Fibroblast of lung (primary cell): Measurements from ENCODE around the gene DBH. TPM values are rescaled to one million over a fixed set of nuclear protein-coding genes. Genes with fewer than 3 reads are reported as not detected.

Experiments used
- DNase-seq, 2 donors: peaks; one replicate each; pipeline versions ENCODE4 v3.0.0 to v3.0.0-alpha.2; 2010; ENCODE audit warnings: low read depth in 2 of 2
- H2AFZ ChIP-seq: 2 replicates; pipeline ENCODE4 v1.5.1; 2012; ENCODE audit warnings: low read length, control low read depth, inconsistent platforms
- H3K27ac ChIP-seq: 2 replicates; pipeline ENCODE4 v1.5.1; 2011; ENCODE audit warnings: low read length, control low read depth; ENCODE audit not compliant: insufficient read depth
- H3K27me3 ChIP-seq: 2 replicates; pipeline ENCODE4 v1.5.1; 2011; ENCODE audit warnings: mild to moderate bottlenecking, low read length; ENCODE audit not compliant: control insufficient read depth, insufficient read depth
- H3K36me3 ChIP-seq: 2 replicates; pipeline ENCODE4 v1.5.1; 2011; ENCODE audit warnings: low read length; ENCODE audit not compliant: control insufficient read depth, insufficient read depth
- H3K4me1 ChIP-seq: 2 replicates; pipeline ENCODE4 v1.5.1; 2011; ENCODE audit warnings: low read length; ENCODE audit not compliant: control insufficient read depth, insufficient read depth; ENCODE audit errors: extremely low read depth
- H3K4me2 ChIP-seq: 2 replicates; pipeline ENCODE4 v1.5.1; 2011; ENCODE audit warnings: low read length, control low read depth; ENCODE audit not compliant: insufficient read depth; ENCODE audit errors: extremely low read depth
- H3K4me3 ChIP-seq, 4 experiments: fragments of 200-600 bp in 1 of 4; sonication (generic) in 1 of 4; replicated peaks in 1 of 4; 2 replicates each; pipeline ENCODE4 v1.5.1; 2011 to 2016; ENCODE audit warnings: low read length in 4 of 4, low read depth in 3 of 4, mild to moderate bottlenecking in 3 of 4, control low read depth in 2 of 4, inconsistent platforms in 1 of 4, mixed read lengths in 1 of 4; ENCODE audit not compliant: insufficient read depth in 1 of 4; ENCODE audit errors: control extremely low read depth in 1 of 4
- H3K79me2 ChIP-seq: 2 replicates; pipeline ENCODE4 v1.5.1; 2012; ENCODE audit warnings: mild to moderate bottlenecking, low read length, inconsistent platforms; ENCODE audit not compliant: control insufficient read depth, insufficient read depth
- H3K9ac ChIP-seq: 2 replicates; pipeline ENCODE4 v1.5.1; 2011; ENCODE audit warnings: mild to moderate bottlenecking, low read length, control low read depth; ENCODE audit not compliant: insufficient read depth
- H3K9me3 ChIP-seq: 2 replicates; pipeline ENCODE4 v1.5.1; 2012; ENCODE audit warnings: low read depth, low read length; ENCODE audit not compliant: control insufficient read depth, insufficient read depth
- H4K20me1 ChIP-seq: 2 replicates; pipeline ENCODE4 v1.5.1; 2011; ENCODE audit warnings: low read length; ENCODE audit not compliant: control insufficient read depth, insufficient read depth; ENCODE audit errors: extremely low read depth
- EZH2 ChIP-seq: IDR thresholded peaks from 2 replicates; pipeline ENCODE4 v1.5.1; 2012; ENCODE audit warnings: low read length, control low read depth, mild to moderate bottlenecking; ENCODE audit errors: missing control alignments
- polyA plus RNA-seq, 2 donors: library from polyadenylated mRNA; depleted of rRNA in 1 of 2; stranded (reverse) in 1 of 2; unstranded in 1 of 2; fragments of >200 nt; gene quantifications; 2 replicates each; pipeline ENCODE4 v1.2.1, GENCODE V29; 2011 to 2012; ENCODE audit warnings: missing spikeins in 1 of 2
- total RNA-seq: library from RNA; depleted of rRNA; stranded (reverse); fragments of >200 nt; gene quantifications from 2 replicates; pipeline ENCODE4 v1.2.1, GENCODE V29; 2014
- TF ChIP-seq, protein P1 (sequence below), 2 donors: IDR thresholded peaks in 1 of 2; conservative IDR thresholded peaks in 1 of 2; 1 replicate in 1 of 2; 2 replicates in 1 of 2; pipeline ENCODE4 v1.5.1; 2011 to 2012; ENCODE audit warnings: low read length in 2 of 2, control low read depth in 1 of 2, inconsistent platforms in 1 of 2, low read depth in 1 of 2, mild to moderate bottlenecking in 1 of 2

The DBH gene
- total and polyA plus RNA-seq, 2 donors (not counting 1 experiment from before 2014, with no cell fraction given) = not detected

GRCh38 chr9:133631111-133631510, 5.1 kb upstream of the DBH start:
- Histone ChIP-seq H3K4me1 (no peaks in the 10 kb centered on the region), H4K20me1 (no peaks in the 10 kb centered on the region), H3K27ac (no peak overlapping the region), H3K4me2 (no peak overlapping the region), H2AFZ (no peak overlapping the region), H3K9ac (no peak overlapping the region), H3K36me3 (no peaks in the 10 kb centered on the region), H3K9me3 (no peaks in the 10 kb centered on the region), H3K79me2 (no peaks in the 10 kb centered on the region), H3K4me3 (no peak overlapping the region), H3K27me3 (peaks cover 4% of the 10 kb centered on the region)
- no peak for DNase-seq
- TF ChIP-seq, protein P1, sequence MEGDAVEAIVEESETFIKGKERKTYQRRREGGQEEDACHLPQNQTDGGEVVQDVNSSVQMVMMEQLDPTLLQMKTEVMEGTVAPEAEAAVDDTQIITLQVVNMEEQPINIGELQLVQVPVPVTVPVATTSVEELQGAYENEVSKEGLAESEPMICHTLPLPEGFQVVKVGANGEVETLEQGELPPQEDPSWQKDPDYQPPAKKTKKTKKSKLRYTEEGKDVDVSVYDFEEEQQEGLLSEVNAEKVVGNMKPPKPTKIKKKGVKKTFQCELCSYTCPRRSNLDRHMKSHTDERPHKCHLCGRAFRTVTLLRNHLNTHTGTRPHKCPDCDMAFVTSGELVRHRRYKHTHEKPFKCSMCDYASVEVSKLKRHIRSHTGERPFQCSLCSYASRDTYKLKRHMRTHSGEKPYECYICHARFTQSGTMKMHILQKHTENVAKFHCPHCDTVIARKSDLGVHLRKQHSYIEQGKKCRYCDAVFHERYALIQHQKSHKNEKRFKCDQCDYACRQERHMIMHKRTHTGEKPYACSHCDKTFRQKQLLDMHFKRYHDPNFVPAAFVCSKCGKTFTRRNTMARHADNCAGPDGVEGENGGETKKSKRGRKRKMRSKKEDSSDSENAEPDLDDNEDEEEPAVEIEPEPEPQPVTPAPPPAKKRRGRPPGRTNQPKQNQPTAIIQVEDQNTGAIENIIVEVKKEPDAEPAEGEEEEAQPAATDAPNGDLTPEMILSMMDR (conservative IDR thresholded peaks at IDR 0.05 in 1 of 2, IDR thresholded peaks at IDR 0.05 in 1 of 2; ENCODE audit: low read depth in 1 of 2, low read length in 2 of 2) = no peak
- TF ChIP-seq EZH2 = no peak

DNA sequence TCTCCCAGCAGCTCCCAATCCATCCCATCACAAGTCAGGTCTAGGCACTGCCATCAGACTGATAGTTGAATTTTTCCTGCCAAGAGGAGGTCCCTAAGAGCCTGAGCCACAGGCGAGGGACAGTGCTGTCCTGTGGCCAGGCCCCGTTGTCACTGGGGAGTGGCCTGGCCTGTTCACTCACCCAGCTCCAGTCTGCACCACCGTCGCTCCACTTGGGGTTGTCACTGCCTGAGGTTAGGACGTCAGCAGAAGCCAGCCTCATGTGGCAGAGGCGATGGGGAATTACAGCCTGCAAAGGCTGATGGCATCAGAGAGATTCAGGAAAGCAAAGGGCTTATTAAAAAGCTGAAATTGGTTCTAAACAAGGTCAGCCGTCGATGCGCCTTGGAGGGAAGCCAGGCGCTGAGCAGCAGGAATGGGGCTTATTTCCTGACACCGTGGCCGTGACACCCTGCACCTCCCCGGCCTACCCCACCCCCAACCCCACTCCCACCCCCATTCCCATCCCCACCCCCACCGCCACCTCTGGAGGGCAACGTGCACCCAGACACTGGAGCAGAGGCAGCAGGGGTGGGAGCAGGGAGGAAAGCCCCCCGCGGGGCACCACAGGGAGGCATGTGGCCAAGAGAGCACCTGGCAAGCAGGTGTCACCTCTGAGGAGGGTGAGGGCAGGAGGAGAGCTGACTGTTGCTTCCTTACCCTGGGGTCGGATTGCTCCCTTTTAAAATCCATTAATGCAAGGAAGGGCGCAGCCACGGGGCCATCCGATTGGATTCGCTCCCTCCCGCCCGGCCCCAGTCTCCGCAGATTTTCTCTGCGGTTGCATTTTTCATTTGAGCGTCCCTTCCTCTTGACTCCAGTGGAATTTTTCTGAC, 3.1 kb upstream of the DBH start:
- no peak for DNase-seq
- Histone ChIP-seq H3K9me3 (no peaks in the 10 kb centered on the region), H3K79me2 (no peaks in the 10 kb centered on the region), H3K9ac (no peak overlapping the region), H3K27ac (no peak overlapping the region), H3K4me1 (no peaks in the 10 kb centered on the region), H2AFZ (no peak overlapping the region), H4K20me1 (no peaks in the 10 kb centered on the region), H3K4me2 (no peak overlapping the region), H3K27me3 (peaks cover 4% of the 10 kb centered on the region), H3K36me3 (no peaks in the 10 kb centered on the region), H3K4me3 (no peak overlapping the region)
- TF ChIP-seq, protein P1 (conservative IDR thresholded peaks at IDR 0.05 in 1 of 2, IDR thresholded peaks at IDR 0.05 in 1 of 2; ENCODE audit: low read depth in 1 of 2, low read length in 2 of 2) = no peak
- TF ChIP-seq EZH2 = no peak

DNA sequence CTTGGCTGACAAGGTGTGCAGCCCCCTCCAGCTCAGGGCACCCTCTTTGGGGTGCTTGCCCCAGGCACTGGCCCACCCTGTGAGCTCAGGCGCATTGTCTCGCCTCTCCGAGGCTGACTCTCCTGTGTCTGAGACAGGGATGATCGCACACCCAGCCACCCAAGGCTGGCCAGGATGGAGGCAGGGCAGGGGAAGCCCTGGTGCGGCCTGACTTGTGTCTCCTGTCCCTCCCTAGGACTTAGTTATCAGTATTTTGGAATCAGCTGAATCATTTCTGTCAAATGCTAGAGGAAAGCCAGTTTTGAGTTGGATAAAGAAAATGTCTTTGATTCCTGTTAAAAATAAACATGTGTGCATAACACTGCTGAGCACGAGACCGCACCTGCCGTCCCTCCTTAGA, 2.5 kb upstream of the DBH start:
- no peaks in the 10 kb centered on the region for H3K27me3 ChIP-seq

More for the DNA sequence above, 2.5 kb upstream of the DBH start:
- H3K4me1 ChIP-seq = no peaks in the 10 kb centered on the region
- H3K79me2 ChIP-seq = no peaks in the 10 kb centered on the region
- H3K36me3 ChIP-seq = no peaks in the 10 kb centered on the region
- no peak overlapping the region for H2AFZ ChIP-seq
- no peaks in the 10 kb centered on the region for H4K20me1 ChIP-seq
- H3K9me3 ChIP-seq = no peaks in the 10 kb centered on the region
- H3K9ac ChIP-seq = no peak overlapping the region
- H3K27ac ChIP-seq = no peak overlapping the region
- no peak for DNase-seq
- H3K4me3 ChIP-seq = no peak overlapping the region
- TF ChIP-seq, protein P1 (conservative IDR thresholded peaks at IDR 0.05 in 1 of 2, IDR thresholded peaks at IDR 0.05 in 1 of 2; ENCODE audit: low read depth in 1 of 2, low read length in 2 of 2) = no peak
- no peak for TF ChIP-seq EZH2
- H3K4me2 ChIP-seq = no peak overlapping the region
